K562 (cell line): ENCODE measurements around the gene PLIN5.

ENCODE experiments used
- ATF1 ChIP-seq, 2 experiments: fragments of 450-650 bp in 1 of 2; IDR thresholded peaks; 2 replicates each; pipeline ENCODE4 v1.6.1; 2016; ENCODE audit warnings: missing compliant biosample characterization in 1 of 2, missing genetic modification characterization in 1 of 2
- CEBPB ChIP-seq: fragments of 450-650 bp; IDR thresholded peaks from 2 replicates; pipeline ENCODE4 v1.6.1; 2016; ENCODE audit warnings: missing genetic modification characterization, missing compliant biosample characterization
- ETV6 ChIP-seq, 3 experiments: fragments of 150-350 bp in 1 of 3; sonication (generic) in 1 of 3; formaldehyde crosslinking in 1 of 3; IDR thresholded peaks; 2 replicates each; pipeline versions ENCODE4 v1.6.1 to v1.8.0; 2014 to 2022; ENCODE audit warnings: borderline replicate concordance in 2 of 3, low read depth in 2 of 3, antibody characterized with exemption in 1 of 3, low read length in 1 of 3, mild to moderate bottlenecking in 1 of 3, missing genetic modification reagents in 1 of 3
- FOXA3 ChIP-seq, 2 experiments: fragments of 450-650 bp in 1 of 2; sonication (generic) in 1 of 2; formaldehyde crosslinking; IDR thresholded peaks in 1 of 2; conservative IDR thresholded peaks in 1 of 2; 2 replicates each; pipeline versions ENCODE4 v1.4.0 to v1.8.0; 2020 to 2022; ENCODE audit warnings: mild to moderate bottlenecking in 2 of 2, missing genetic modification reagents in 1 of 2
- FOXK2 ChIP-seq, 2 experiments: fragments of 450-650 bp; IDR thresholded peaks in 1 of 2; conservative IDR thresholded peaks in 1 of 2; 2 replicates each; pipeline ENCODE4 v1.6.1; 2016; ENCODE audit warnings: low read depth in 2 of 2, mild to moderate bottlenecking in 1 of 2
- HDAC2 ChIP-seq: fragments of 450-650 bp; IDR thresholded peaks from 2 replicates; pipeline ENCODE4 v1.6.1; 2016; ENCODE audit warnings: mild to moderate bottlenecking
- TF ChIP-seq, protein P1 (sequence below): sonication (generic); formaldehyde crosslinking; IDR thresholded peaks from 2 replicates; pipeline ENCODE4 v1.8.0; 2022; ENCODE audit warnings: mild to moderate bottlenecking, missing genetic modification reagents, borderline replicate concordance
- TF ChIP-seq, protein P2 (sequence below), 3 experiments: IDR thresholded peaks in 2 of 3; conservative IDR thresholded peaks in 1 of 3; 2 replicates each; pipeline ENCODE4 v1.5.1; 2011 to 2012; ENCODE audit warnings: low read length in 3 of 3, mild to moderate bottlenecking in 3 of 3, control low read depth in 2 of 3, improper control_type of control experiment in 1 of 3, inconsistent platforms in 1 of 3, low read depth in 1 of 3, mixed read lengths in 1 of 3, moderate library complexity in 1 of 3; ENCODE audit not compliant: insufficient read depth in 2 of 3
- TF ChIP-seq, protein P3 (sequence below), 2 experiments: fragments of 200-800 bp in 1 of 2; sonication (Bioruptor generic) in 1 of 2; sonication (generic) in 1 of 2; formaldehyde crosslinking in 1 of 2; IDR thresholded peaks in 1 of 2; conservative IDR thresholded peaks in 1 of 2; 2 replicates each; pipeline versions ENCODE4 v1.5.0 to v1.6.1; 2016 to 2020; ENCODE audit warnings: missing compliant biosample characterization in 1 of 2, missing genetic modification characterization in 1 of 2, missing genetic modification reagents in 1 of 2

DNA sequence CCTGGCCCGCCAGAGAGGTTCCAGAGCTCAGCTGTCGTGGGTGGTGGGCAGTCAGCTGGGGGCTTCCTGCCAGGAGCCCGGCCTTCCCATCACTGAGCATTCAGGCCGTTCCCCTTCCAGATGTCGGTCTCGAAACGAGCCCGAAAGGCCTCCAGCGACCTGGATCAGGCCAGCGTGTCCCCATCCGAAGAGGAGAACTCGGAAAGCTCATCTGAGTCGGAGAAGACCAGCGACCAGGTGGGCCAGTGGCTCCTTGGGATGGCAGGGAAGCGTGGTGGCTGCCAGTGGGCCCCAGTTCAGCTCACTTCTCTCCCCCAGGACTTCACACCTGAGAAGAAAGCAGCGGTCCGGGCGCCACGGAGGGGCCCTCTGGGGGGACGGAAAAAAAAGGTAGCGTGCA, 43.6 kb downstream of the PLIN5 start:
- TF ChIP-seq, protein P1, sequence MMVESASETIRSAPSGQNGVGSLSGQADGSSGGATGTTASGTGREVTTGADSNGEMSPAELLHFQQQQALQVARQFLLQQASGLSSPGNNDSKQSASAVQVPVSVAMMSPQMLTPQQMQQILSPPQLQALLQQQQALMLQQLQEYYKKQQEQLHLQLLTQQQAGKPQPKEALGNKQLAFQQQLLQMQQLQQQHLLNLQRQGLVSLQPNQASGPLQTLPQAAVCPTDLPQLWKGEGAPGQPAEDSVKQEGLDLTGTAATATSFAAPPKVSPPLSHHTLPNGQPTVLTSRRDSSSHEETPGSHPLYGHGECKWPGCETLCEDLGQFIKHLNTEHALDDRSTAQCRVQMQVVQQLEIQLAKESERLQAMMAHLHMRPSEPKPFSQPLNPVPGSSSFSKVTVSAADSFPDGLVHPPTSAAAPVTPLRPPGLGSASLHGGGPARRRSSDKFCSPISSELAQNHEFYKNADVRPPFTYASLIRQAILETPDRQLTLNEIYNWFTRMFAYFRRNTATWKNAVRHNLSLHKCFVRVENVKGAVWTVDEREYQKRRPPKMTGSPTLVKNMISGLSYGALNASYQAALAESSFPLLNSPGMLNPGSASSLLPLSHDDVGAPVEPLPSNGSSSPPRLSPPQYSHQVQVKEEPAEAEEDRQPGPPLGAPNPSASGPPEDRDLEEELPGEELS: no peak
- TF ChIP-seq CEBPB (tag) (no peak), HDAC2 (no peak), FOXA3 (CRISPR knock-in tag; conservative IDR thresholded peaks at IDR 0.05 in 1 of 2, IDR thresholded peaks at IDR 0.05 in 1 of 2) (no peak), ATF1 (CRISPR knock-in tag; IDR thresholded peaks at IDR 0.05) (no peak), ATF1 (tag; IDR thresholded peaks at IDR 0.05) (no peak), FOXK2 (conservative IDR thresholded peaks at IDR 0.05 in 1 of 2, IDR thresholded peaks at IDR 0.05 in 1 of 2; ENCODE audit: low read depth in 2 of 2) (no peak), ETV6 (IDR thresholded peaks at IDR 0.05; ENCODE audit: borderline replicate concordance in 1 of 2, low read depth in 2 of 2, low read length in 1 of 2) (no peak), ETV6 (CRISPR knock-in tag; IDR thresholded peaks at IDR 0.05; ENCODE audit: borderline replicate concordance) (no peak)
- TF ChIP-seq, protein P2, sequence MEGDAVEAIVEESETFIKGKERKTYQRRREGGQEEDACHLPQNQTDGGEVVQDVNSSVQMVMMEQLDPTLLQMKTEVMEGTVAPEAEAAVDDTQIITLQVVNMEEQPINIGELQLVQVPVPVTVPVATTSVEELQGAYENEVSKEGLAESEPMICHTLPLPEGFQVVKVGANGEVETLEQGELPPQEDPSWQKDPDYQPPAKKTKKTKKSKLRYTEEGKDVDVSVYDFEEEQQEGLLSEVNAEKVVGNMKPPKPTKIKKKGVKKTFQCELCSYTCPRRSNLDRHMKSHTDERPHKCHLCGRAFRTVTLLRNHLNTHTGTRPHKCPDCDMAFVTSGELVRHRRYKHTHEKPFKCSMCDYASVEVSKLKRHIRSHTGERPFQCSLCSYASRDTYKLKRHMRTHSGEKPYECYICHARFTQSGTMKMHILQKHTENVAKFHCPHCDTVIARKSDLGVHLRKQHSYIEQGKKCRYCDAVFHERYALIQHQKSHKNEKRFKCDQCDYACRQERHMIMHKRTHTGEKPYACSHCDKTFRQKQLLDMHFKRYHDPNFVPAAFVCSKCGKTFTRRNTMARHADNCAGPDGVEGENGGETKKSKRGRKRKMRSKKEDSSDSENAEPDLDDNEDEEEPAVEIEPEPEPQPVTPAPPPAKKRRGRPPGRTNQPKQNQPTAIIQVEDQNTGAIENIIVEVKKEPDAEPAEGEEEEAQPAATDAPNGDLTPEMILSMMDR (IDR thresholded peaks at IDR 0.05 in 2 of 3, conservative IDR thresholded peaks at IDR 0.05 in 1 of 3; ENCODE audit: insufficient read depth in 2 of 3, low read depth in 1 of 3, low read length in 3 of 3): no peak
- TF ChIP-seq, protein P3, sequence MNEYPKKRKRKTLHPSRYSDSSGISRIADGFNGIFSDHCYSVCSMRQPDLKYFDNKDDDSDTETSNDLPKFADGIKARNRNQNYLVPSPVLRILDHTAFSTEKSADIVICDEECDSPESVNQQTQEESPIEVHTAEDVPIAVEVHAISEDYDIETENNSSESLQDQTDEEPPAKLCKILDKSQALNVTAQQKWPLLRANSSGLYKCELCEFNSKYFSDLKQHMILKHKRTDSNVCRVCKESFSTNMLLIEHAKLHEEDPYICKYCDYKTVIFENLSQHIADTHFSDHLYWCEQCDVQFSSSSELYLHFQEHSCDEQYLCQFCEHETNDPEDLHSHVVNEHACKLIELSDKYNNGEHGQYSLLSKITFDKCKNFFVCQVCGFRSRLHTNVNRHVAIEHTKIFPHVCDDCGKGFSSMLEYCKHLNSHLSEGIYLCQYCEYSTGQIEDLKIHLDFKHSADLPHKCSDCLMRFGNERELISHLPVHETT (CRISPR knock-in tag; conservative IDR thresholded peaks at IDR 0.05 in 1 of 2, IDR thresholded peaks at IDR 0.05 in 1 of 2): no peak
